Effector memory CD8-positive, alpha-beta T cell (primary cell): Measurements from ENCODE around the gene ZBTB7B.
A peak's percentile ranks its signal among the peaks of the same experiment; 100 is the strongest.
"Not testable (repeated sequence)": the region's sequence is repeated elsewhere in the genome, so short reads cannot be mapped to it uniquely, and the experiment has no call there.

Source experiments
- ATAC-seq: fragments of 150-1000 bp; cut with Tn5 transposase; replicated peaks from 2 replicates; pipeline ENCODE4 v1.10.0; 2021; ENCODE audit warnings: mild to moderate bottlenecking, moderate library complexity
- DNase-seq, 3 experiments: peaks; one replicate each; pipeline ENCODE4 v3.0.0; 2021
- H3K27ac Mint-ChIP-seq, 2 donors: one replicate each; pipeline ENCODE4 v1.8.0; 2022; ENCODE audit warnings: mild to moderate bottlenecking in 2 of 2, mixed read lengths in 2 of 2, moderate library complexity in 2 of 2
- H3K27me3 Mint-ChIP-seq, 2 donors: one replicate each; pipeline ENCODE4 v1.8.0; 2022; ENCODE audit warnings: mixed read lengths in 2 of 2
- H3K36me3 Mint-ChIP-seq: one replicate; pipeline ENCODE4 v1.8.0; 2022; ENCODE audit warnings: mild to moderate bottlenecking, moderate library complexity, mixed read lengths; ENCODE audit not compliant: insufficient read depth
- H3K4me1 Mint-ChIP-seq, 2 donors: one replicate each; pipeline ENCODE4 v1.8.0; 2022; ENCODE audit warnings: low read depth in 2 of 2, mixed read lengths in 2 of 2
- H3K4me3 Mint-ChIP-seq, 2 donors: one replicate each; pipeline ENCODE4 v1.8.0; 2022; ENCODE audit warnings: mild to moderate bottlenecking in 2 of 2, mixed read lengths in 2 of 2, moderate library complexity in 2 of 2
- H3K9me3 Mint-ChIP-seq, 2 donors: one replicate each; pipeline ENCODE4 v1.8.0; 2022; ENCODE audit warnings: mixed read lengths in 2 of 2

ZBTB7B gene

GRCh38 chr1:154972213-154972516 lies 30.4 kb upstream of the ZBTB7B start:
- Mint-ChIP-seq H3K36me3 (peaks cover 23% of the 10 kb centered on the region), H3K27ac (no peak overlapping the region), H3K4me3 (no peak overlapping the region), H3K27me3 (no peaks in the 10 kb centered on the region), H3K4me1 (peaks cover 30 to 32% of the 10 kb centered on the region in 2 donors), H3K9me3 (no peaks in the 10 kb centered on the region)
- DNase-seq (no peak), ATAC-seq (no peak)

DNA sequence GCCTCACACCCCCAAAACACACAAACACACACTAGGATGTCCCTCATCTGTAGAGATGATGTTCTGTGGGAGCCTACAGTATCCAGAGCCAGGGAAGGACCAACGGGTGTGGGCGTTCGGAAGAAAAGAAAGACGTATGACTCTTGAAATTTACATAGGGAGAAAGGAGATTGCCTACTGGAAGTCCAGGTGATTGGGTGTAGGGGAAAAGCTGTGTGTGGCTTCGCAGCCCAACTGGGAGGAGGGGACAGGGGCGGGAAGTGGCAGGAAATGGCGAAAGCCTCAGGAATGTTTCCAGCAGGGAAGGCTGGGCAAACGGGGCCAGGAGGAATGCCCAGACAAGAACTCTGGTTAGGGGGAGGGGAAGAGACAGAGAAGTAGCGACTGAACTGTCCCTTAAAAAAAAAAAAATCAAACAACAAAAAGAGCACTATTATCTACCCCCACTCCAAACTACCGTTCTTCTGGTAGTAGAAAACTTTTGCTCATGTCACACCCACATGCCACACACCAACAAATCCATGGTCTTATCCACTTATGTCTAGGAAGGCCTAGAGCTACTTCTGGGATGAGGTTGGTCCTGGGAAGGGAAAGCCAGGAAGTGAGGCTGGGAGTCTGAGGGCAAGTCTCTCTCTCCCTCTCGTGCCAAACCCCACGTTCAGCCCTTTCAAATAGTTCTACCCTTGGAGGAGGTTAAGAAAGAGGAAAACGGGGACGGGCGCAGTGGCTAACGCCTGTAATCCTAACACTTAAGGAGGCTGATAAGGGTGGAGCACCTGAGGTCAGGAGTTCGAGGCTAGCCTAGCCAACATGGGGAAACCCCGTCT lies 29.9 kb upstream of the ZBTB7B start:
- Mint-ChIP-seq H3K4me1 (peaks cover 30 to 32% of the 10 kb centered on the region in 2 donors), H3K27ac (no peak overlapping the region), H3K4me3 (no peak overlapping the region), H3K27me3 (no peaks in the 10 kb centered on the region), H3K9me3 (no peaks in the 10 kb centered on the region), H3K36me3 (peaks cover 19% of the 10 kb centered on the region)
- DNase-seq = no peak
- no peak for ATAC-seq

GRCh38 chr1:154973344-154974101 lies 29.1 kb upstream of the ZBTB7B start:
- H3K27ac Mint-ChIP-seq = no peak overlapping the region
- DNase-seq (peak; percentile 88 to 92 (median 88)), ATAC-seq (peak; percentile 20)
- H3K27me3 Mint-ChIP-seq = no peaks in the 10 kb centered on the region
- H3K36me3 Mint-ChIP-seq = peaks cover 14% of the 10 kb centered on the region
- H3K9me3 Mint-ChIP-seq = no peaks in the 10 kb centered on the region
- H3K4me3 Mint-ChIP-seq = no peak overlapping the region
- peaks cover 25 to 32% of the 10 kb centered on the region in 2 donors for H3K4me1 Mint-ChIP-seq

- DNase-seq = peak; percentile 97 to 98 (median 97)
- no peak within 1 kb of the TSS for H3K27ac Mint-ChIP-seq
- peaks cover 21 to 29% of the 10 kb centered on the region in 2 donors for H3K4me1 Mint-ChIP-seq
- no peak within 1 kb of the TSS for H3K4me3 Mint-ChIP-seq
- ATAC-seq = peak; percentile 83
- H3K27me3 Mint-ChIP-seq = no peaks in the 10 kb centered on the region
- peaks cover 13% of the 10 kb centered on the region for H3K36me3 Mint-ChIP-seq
- no peaks in the 10 kb centered on the region for H3K9me3 Mint-ChIP-seq
These were observed 28.3 kb upstream of the ZBTB7B start, which contains the start of gene CKS1B for GRCh38 chr1:154974102-154974807. CKS1B (plus strand) TSS chr1:154974681; CDS start chr1:154974746, 65 bp downstream.

- Mint-ChIP-seq H3K4me3 (no peak overlapping the region), H3K36me3 (peaks cover 7% of the 10 kb centered on the region), H3K27ac (no peak overlapping the region), H3K27me3 (no peaks in the 10 kb centered on the region), H3K9me3 (no peaks in the 10 kb centered on the region), H3K4me1 (peaks cover 19 to 24% of the 10 kb centered on the region in 2 donors)
- ATAC-seq (peak; percentile 53), DNase-seq (peak; percentile 88 to 93 (median 93))
These were observed 27.7 kb upstream of the ZBTB7B start for GRCh38 chr1:154974808-154975408.

GRCh38 chr1:154975409-154976059 lies 27.1 kb upstream of the ZBTB7B start:
- Mint-ChIP-seq H3K4me1 (peaks cover 19 to 24% of the 10 kb centered on the region in 2 donors), H3K9me3 (no peaks in the 10 kb centered on the region), H3K27ac (no peak overlapping the region), H3K4me3 (no peak overlapping the region), H3K27me3 (no peaks in the 10 kb centered on the region), H3K36me3 (peaks cover 5% of the 10 kb centered on the region)
- DNase-seq = peak; percentile 29 to 39 (median 33)
- ATAC-seq = peak; percentile 7

DNA sequence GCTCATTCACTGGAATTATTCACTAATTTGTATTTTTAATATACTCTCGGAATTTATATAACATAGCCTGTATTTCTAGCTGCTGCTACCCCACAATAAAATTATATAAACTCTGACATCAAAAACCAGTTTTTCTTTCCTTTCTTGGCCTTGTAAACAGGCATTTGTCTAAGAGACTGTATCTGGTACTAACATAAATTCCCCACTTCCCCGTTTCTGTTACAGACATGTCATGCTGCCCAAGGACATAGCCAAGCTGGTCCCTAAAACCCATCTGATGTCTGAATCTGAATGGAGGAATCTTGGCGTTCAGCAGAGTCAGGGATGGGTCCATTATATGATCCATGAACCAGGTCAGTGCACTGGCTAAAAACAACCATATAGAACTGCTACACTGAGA lies 24.8 kb upstream of the ZBTB7B start:
- H3K27ac Mint-ChIP-seq, H3K4me1 Mint-ChIP-seq, ATAC-seq, H3K36me3 Mint-ChIP-seq, DNase-seq, H3K27me3 Mint-ChIP-seq, H3K9me3 Mint-ChIP-seq: not testable (repeated sequence)
- peak overlapping the region in 1 of 2 donors; percentile 18 for H3K4me3 Mint-ChIP-seq

DNA sequence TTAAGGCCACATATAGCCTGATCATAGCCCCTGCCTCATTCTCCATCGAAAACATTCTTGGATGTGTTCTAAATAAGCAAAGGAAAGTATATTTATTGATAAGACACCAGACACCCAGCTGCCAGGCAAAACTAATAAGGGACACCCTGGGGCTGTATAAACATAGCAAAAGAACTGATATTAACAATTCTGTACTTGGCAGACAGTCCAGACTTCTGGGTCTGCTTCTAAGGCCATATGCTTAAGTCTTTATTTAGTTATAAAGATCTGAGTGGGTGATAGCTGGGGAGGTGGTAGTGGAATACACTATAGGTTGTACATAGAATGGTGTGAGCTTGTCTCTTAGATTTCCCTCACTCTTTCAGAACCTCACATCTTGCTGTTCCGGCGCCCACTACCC lies 24.2 kb upstream of the ZBTB7B start:
- no peak for ATAC-seq
- Mint-ChIP-seq H3K36me3 (no peaks in the 10 kb centered on the region), H3K4me3 (no peak overlapping the region), H3K27me3 (no peaks in the 10 kb centered on the region), H3K9me3 (no peaks in the 10 kb centered on the region), H3K27ac (no peak overlapping the region), H3K4me1 (peaks cover 4 to 5% of the 10 kb centered on the region in 2 donors)
- DNase-seq = no peak

DNA sequence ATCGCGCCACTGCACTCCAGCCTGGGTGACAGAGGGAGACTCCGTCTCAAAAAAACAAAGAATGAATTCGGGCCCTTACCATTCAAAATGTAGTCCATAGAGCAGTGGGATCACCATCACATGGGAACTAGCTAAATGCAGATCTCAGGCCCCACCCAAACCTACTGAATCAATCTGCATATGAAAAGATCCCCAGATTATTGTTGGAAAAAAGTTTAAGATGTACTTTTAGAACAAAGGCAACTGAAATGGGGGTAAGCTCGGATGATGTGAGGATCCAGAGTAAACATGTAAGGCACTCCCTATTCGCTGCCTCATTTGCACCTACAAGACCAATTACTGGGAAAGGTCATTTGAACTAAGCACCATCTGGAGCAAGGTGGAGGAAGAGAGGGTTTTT lies 20.3 kb upstream of the ZBTB7B start:
- no peak for DNase-seq
- peaks cover 7 to 11% of the 10 kb centered on the region in 2 donors for H3K4me1 Mint-ChIP-seq
- H3K9me3 Mint-ChIP-seq = no peaks in the 10 kb centered on the region
- H3K4me3 Mint-ChIP-seq = no peak overlapping the region
- H3K27ac Mint-ChIP-seq = no peak overlapping the region
- H3K36me3 Mint-ChIP-seq = peaks cover 18% of the 10 kb centered on the region
- no peak for ATAC-seq
- no peaks in the 10 kb centered on the region for H3K27me3 Mint-ChIP-seq

DNA sequence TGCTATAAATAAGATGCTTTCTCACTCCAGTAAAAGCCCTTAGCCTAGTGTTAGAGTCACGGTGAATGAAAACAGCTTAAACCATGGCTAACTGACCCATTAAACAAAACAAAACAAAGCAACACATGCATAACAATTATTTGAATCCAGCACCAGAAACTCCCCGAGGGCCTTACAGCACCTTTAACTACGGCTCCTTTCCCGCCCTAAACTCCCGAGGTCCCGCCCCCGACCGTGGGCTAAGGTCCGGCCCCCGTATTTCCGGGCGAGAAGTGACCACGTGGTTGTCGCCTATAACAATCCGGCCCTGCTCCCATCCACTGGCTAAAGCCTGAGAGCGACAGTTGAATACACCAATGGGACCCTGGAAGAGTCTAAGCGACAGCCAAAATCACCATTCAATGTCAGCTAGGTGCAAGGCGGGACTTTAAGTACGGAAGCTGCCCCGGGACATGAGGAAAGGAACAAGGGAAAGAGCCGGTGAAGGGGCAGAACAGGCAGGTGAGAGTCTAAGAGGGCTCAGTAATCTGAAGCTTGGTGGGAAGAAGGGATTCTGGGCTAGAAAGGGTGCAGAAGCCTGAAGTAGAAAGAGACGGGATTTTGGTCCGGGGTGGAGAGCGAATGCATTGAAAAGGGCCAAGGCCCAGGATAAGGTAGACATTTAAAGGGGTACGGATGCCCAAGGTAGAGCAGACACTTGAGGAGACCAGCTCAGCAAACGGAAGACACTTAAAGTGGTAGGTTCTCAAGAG lies 19.5 kb upstream of the ZBTB7B start, which contains the start of gene FLAD1:
TSS of gene FLAD1 (plus strand) at position 448 of the 752 bp plus-strand sequence. CDS start 351 bp downstream, outside the sequence.
- Mint-ChIP-seq H3K27ac (no peak within 1 kb of the TSS), H3K4me3 (no peak within 1 kb of the TSS), H3K9me3 (no peaks in the 10 kb centered on the region), H3K27me3 (no peaks in the 10 kb centered on the region), H3K36me3 (peaks cover 18% of the 10 kb centered on the region), H3K4me1 (peaks cover 7 to 13% of the 10 kb centered on the region in 2 donors)
- ATAC-seq (peak; percentile 98), DNase-seq (peak; percentile 94)

DNA sequence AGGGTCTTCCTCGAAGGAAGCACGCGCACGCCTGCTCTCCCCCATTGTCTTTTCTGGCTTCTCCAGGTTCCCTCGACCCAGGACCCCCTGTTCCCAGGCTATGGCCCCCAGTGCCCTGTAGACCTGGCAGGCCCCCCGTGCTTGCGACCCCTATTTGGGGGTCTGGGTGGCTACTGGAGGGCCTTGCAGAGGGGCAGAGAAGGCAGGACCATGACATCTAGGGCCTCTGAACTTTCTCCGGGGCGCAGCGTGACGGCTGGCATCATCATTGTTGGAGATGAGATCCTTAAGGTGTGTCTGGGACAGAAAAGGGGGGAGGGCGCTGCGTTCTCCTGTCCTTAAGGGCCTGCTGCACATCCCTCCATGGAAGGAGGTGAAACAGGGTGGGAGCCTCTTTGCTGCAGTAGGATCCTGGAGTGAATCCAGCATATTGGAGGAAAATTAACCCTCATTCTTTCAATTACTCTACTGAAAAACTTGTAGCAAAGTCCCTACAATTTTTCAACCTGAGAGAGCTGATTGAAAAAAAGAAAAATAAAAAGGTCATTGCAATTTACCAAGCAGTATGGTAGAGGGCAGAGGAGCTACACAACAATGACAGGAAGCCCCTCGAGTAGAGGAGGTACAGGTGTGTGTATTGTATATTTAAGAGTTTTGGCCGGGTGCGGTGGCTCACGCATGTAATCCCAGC lies 18.7 kb upstream of the ZBTB7B start:
- H3K27me3 Mint-ChIP-seq = no peaks in the 10 kb centered on the region
- no peak for DNase-seq
- ATAC-seq = no peak
- H3K27ac Mint-ChIP-seq = no peak overlapping the region
- H3K4me3 Mint-ChIP-seq = no peak overlapping the region
- peaks cover 25% of the 10 kb centered on the region for H3K36me3 Mint-ChIP-seq
- peaks cover 13 to 20% of the 10 kb centered on the region in 2 donors for H3K4me1 Mint-ChIP-seq
- no peaks in the 10 kb centered on the region for H3K9me3 Mint-ChIP-seq

DNA sequence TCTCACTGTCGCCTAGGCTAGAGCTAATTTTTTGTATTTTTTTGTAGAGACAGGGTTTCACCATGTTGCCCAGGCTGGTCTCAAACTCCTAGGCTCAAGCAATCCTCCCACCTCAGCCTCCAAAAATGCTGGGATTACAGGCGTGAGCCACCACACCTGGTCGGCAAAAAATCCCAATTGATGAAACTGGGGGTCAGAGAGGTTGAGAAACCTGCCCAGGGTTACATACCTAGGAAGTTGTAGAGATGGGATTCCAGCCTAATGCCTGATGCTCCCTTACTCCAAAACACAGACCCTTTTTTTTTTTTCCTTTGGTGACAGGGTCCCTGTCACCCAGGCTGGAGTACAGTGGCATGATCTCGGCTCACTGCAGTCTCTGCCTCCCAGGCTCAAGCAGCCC lies 15.9 kb upstream of the ZBTB7B start:
- H3K4me3 Mint-ChIP-seq, ATAC-seq, DNase-seq, H3K27me3 Mint-ChIP-seq, H3K9me3 Mint-ChIP-seq, H3K27ac Mint-ChIP-seq: not testable (repeated sequence)
- Mint-ChIP-seq H3K36me3 (peaks cover 31% of the 10 kb centered on the region), H3K4me1 (peaks cover 21 to 28% of the 10 kb centered on the region in 2 donors)
